Psoas muscle (tissue), 8 donors: ENCODE measurements around the gene ST6GAL1. TPM values are rescaled to one million over a fixed set of nuclear protein-coding genes. Genes with fewer than 3 reads are reported as not detected.
"Not testable (repeated sequence)": the region's sequence is repeated elsewhere in the genome, so short reads cannot be mapped to it uniquely, and the experiment has no call there.

Source experiments
- ATAC-seq, 4 donors: fragments of 200-7000 bp; cut with Tn5 transposase; one replicate each; pipeline ENCODE4 v1.9.1; 2020; ENCODE audit warnings: moderate library complexity in 3 of 4, mild to moderate bottlenecking in 2 of 4
- DNase-seq, 2 donors: peaks; one replicate each; pipeline ENCODE4 v3.0.0-alpha.2; 2020
- H3K27ac ChIP-seq: fragments of 200-600 bp; one replicate; pipeline ENCODE4 v1.8.0; 2022
- H3K27me3 ChIP-seq, 3 donors: fragments of 200-600 bp in 1 of 3; one replicate each; pipeline versions ENCODE4 v1.6.1 to v1.8.0; 2013 to 2022; ENCODE audit warnings: low read length in 2 of 3, mild to moderate bottlenecking in 2 of 3, moderate library complexity in 1 of 3; ENCODE audit not compliant: insufficient read depth in 3 of 3
- H3K36me3 ChIP-seq, 2 donors: fragments of 200-600 bp in 1 of 2; one replicate each; pipeline versions ENCODE4 v1.6.1 to v1.8.0; 2013 to 2022; ENCODE audit warnings: low read depth in 1 of 2, mild to moderate bottlenecking in 1 of 2, moderate library complexity in 1 of 2; ENCODE audit not compliant: insufficient read depth in 1 of 2
- H3K4me1 ChIP-seq: fragments of 200-600 bp; one replicate; pipeline ENCODE4 v1.8.0; 2022
- H3K4me3 ChIP-seq: fragments of 200-600 bp; one replicate; pipeline ENCODE4 v1.8.0; 2022; ENCODE audit warnings: mild to moderate bottlenecking
- H3K9me3 ChIP-seq: fragments of 200-600 bp; one replicate; pipeline ENCODE4 v1.8.0; 2022
- CTCF ChIP-seq: fragments of 200-600 bp; IDR thresholded peaks from one replicate; pipeline ENCODE4 v1.8.0; 2022; ENCODE audit warnings: antibody characterized with exemption
- WGBS, 3 donors: extraction: QIAGEN DNeasy Blood & Tissue Kit; methylation state at CpG; one replicate each; pipeline versions ENCODE4 v1.1.6 to v1.1.7; 2013; 5-methylcytosine and 5-hydroxymethylcytosine counted together
- intact Hi-C, 2 donors: fragments of 100-400 bp; cut with DNase I; formaldehyde crosslinking; loops; one replicate each; pipeline versions ENCODE4 v1.11.0 to v1.14.2; 2022
- polyA plus RNA-seq, 3 donors: library from polyadenylated mRNA; stranded (reverse); fragments of 200-250 nt; gene quantifications; one replicate each; pipeline ENCODE4 v1.2.3, GENCODE V29; 2013
- total RNA-seq, 4 donors: library from RNA; stranded (reverse); fragmentation: NEBNext Ultra II Directional in 2 of 4; extraction: Animal tissue kit (Norgen Biotek cat#: 25700) in 2 of 4; gene quantifications; one replicate each; pipeline versions ENCODE4 v1.2.1 to v1.2.4, GENCODE V29; 2021 to 2023
- donor health status: healthy with polysubstance abuse.
- donor health status: DM: no; HTN: no; CAD: no; lungs with moderate emphysema.
- donor health status: Bipolar disorder and iron deficiency.
- donor health status: healthy.
- donor health status: DM: yes; HTN: yes; CAD: no.
- donor health status: DM: no; HTN: no; CAD: no.
- donor health status: DM: no; HTN: no; CAD: no.
- donor health status: DM: yes; HTN: yes; CAD: no.

Gene ST6GAL1
- total and polyA plus RNA-seq, 7 donors = 4.2 to 25.0 (median 15.3) TPM

- Histone ChIP-seq H3K4me1 (no peaks in the 10 kb centered on the region), H3K9me3 (no peaks in the 10 kb centered on the region), H3K27me3 (no peaks in the 10 kb centered on the region), H3K36me3 (no peaks in the 10 kb centered on the region), H3K27ac (no peak overlapping the region), H3K4me3 (no peak overlapping the region)
- 88 to 93% (median 93%) methylated on average over 3 of the region's 3 CpGs for WGBS, 3 donors
- no peak for TF ChIP-seq CTCF
- ATAC-seq (no peak), DNase-seq (no peak)
- intact Hi-C loops = no loop called here
Observed at GRCh38 chr3:187022403-187023029, 92.2 kb downstream of the ST6GAL1 start.

GRCh38 chr3:187023340-187023739, 93.0 kb downstream of the ST6GAL1 start:
- H3K36me3 ChIP-seq, intact Hi-C loops, DNase-seq, H3K4me1 ChIP-seq, H3K27ac ChIP-seq, H3K27me3 ChIP-seq, H3K4me3 ChIP-seq, H3K9me3 ChIP-seq, ATAC-seq: not testable (repeated sequence)
- WGBS, 3 donors = 46 to 90% (median 85%) methylated on average over 2 of the region's 2 CpGs

GRCh38 chr3:187024536-187025226, 94.4 kb downstream of the ST6GAL1 start:
- Histone ChIP-seq H3K27ac (no peak overlapping the region), H3K4me1 (no peaks in the 10 kb centered on the region), H3K9me3 (no peaks in the 10 kb centered on the region), H3K27me3 (no peaks in the 10 kb centered on the region), H3K4me3 (no peak overlapping the region), H3K36me3 (no peaks in the 10 kb centered on the region)
- intact Hi-C loops = no loop called here
- no peak for ATAC-seq
- no peak for DNase-seq
- TF ChIP-seq CTCF = no peak
- WGBS, 3 donors = 78 to 81% (median 79%) methylated on average over 10 of the region's 10 CpGs

- 81 to 86% (median 82%) methylated on average over 6 of the region's 6 CpGs for WGBS, 3 donors
- no peaks in the 10 kb centered on the region for H3K36me3 ChIP-seq
- intact Hi-C loops = no loop called here
- H3K27ac ChIP-seq = no peak overlapping the region
- no peak overlapping the region for H3K4me3 ChIP-seq
- H3K4me1 ChIP-seq = no peaks in the 10 kb centered on the region
- no peaks in the 10 kb centered on the region for H3K27me3 ChIP-seq
- H3K9me3 ChIP-seq = no peaks in the 10 kb centered on the region
- no peak for ATAC-seq
- DNase-seq = no peak
- no peak for TF ChIP-seq CTCF
Observed at GRCh38 chr3:187025254-187025655, 94.9 kb downstream of the ST6GAL1 start.

GRCh38 chr3:187025656-187026316, 95.5 kb downstream of the ST6GAL1 start:
- Histone ChIP-seq H3K36me3 (no peaks in the 10 kb centered on the region), H3K4me3 (no peak overlapping the region), H3K27me3 (no peaks in the 10 kb centered on the region), H3K27ac (no peak overlapping the region), H3K4me1 (no peaks in the 10 kb centered on the region), H3K9me3 (no peaks in the 10 kb centered on the region)
- DNase-seq (no peak), ATAC-seq (no peak)
- WGBS, 3 donors = 69 to 72% (median 72%) methylated on average over 9 of the region's 9 CpGs
- TF ChIP-seq CTCF = no peak
- intact Hi-C loops = no loop called here
